Stimulated activated naive CD8-positive, alpha-beta T cell treated with anti-CD3 and anti-CD28 coated beads, Interleukin-15, Interleukin-2, amounts not matched to agents 100 U/mL and 50 U/mL, for 24 hours (primary cell): ENCODE data around the gene RPEL1.

Experiments
- ATAC-seq: fragments of 150-1000 bp; cut with Tn5 transposase; one replicate; pipeline ENCODE4 v1.10.0; 2021
- DNase-seq: peaks from one replicate; pipeline ENCODE4 v3.0.0; 2021

The RPEL1 gene

GRCh38 chr10:103278862-103279298 is 33.2 kb downstream of the RPEL1 start:
- ATAC-seq (no peak), DNase-seq (peak; percentile 65)

DNA sequence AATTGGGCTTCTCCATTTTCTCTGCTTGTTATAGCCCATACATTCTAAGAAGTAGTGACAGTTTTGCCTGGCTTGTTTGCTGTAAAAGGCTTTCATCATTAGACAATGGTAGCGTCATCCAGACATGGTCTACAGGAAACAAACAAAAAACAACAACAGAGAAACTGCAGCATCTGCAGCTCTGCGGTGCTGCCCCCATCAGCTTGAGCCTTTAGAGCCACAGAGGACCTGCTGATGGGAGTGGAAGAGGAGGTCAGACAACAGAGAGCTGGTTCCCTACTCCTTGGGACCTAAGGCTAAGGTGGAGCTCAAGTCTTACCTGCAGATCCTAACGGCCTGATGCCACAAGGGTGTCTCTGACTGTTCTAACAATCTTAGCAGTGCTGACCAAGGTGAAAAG is 34.3 kb downstream of the RPEL1 start:
- ATAC-seq (no peak), DNase-seq (no peak)

GRCh38 chr10:103280506-103280905 is 34.8 kb downstream of the RPEL1 start:
- no peak for ATAC-seq
- DNase-seq: no peak

GRCh38 chr10:103281753-103282152 is 36.1 kb downstream of the RPEL1 start:
- DNase-seq: no peak
- ATAC-seq: no peak

DNA sequence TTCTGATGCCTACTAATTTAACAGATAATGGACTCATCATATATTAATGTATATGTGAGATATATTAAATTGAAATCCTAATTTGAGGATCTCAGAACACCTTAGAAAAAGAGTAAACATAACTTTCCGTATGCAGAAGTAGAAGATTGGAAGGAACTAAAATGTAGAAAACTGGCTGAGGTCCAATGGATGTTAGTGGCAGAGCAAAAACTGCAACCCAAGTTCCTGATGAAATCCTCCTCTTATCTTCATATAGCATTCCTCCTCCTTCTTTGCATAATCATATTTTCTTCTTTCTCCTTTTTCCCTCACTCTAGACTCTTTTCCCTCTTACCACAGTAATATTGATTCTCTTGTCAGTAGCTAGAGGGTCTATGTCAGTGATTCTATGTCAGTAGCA is 37.3 kb downstream of the RPEL1 start:
- no peak for ATAC-seq
- DNase-seq: no peak

- ATAC-seq (no peak), DNase-seq (no peak)
Observed at GRCh38 chr10:103284170-103284569, 38.5 kb downstream of the RPEL1 start.

DNA sequence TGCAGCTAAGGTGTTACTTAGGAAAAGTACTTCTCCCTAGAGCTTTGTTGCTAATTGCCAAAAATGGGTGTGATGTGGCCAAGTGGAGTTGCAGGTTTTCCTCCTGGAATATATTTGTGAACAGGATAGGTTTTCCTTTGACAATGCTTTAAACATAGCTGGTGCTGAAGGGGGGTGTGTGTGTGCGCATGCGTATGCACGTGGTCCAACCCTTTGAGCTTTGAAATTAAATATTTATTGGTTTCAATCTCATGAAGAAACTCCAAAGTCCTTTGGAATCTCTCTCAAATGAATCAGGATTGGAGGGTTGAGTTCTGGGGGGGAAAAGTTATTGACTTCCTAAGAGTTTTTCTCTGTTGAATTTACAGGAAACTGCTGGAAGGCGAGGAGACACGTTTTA is 42.3 kb downstream of the RPEL1 start:
- ATAC-seq (no peak), DNase-seq (no peak)

GRCh38 chr10:103291588-103291987 is 45.9 kb downstream of the RPEL1 start:
- no peak for ATAC-seq
- DNase-seq: no peak

GRCh38 chr10:103295374-103296015 is 49.8 kb downstream of the RPEL1 start:
- DNase-seq: no peak
- no peak for ATAC-seq
